Cortex of kidney (tissue), 1 donor: ENCODE results near the gene EDN1.
"Not testable (repeated sequence)": the region's sequence is repeated elsewhere in the genome, so short reads cannot be mapped to it uniquely, and the experiment has no call there.

ENCODE experiments used
- DNase-seq: peaks from one replicate; lab custom pipeline; 2025; lab: John Stamatoyannopoulos, UW

Gene EDN1

DNA sequence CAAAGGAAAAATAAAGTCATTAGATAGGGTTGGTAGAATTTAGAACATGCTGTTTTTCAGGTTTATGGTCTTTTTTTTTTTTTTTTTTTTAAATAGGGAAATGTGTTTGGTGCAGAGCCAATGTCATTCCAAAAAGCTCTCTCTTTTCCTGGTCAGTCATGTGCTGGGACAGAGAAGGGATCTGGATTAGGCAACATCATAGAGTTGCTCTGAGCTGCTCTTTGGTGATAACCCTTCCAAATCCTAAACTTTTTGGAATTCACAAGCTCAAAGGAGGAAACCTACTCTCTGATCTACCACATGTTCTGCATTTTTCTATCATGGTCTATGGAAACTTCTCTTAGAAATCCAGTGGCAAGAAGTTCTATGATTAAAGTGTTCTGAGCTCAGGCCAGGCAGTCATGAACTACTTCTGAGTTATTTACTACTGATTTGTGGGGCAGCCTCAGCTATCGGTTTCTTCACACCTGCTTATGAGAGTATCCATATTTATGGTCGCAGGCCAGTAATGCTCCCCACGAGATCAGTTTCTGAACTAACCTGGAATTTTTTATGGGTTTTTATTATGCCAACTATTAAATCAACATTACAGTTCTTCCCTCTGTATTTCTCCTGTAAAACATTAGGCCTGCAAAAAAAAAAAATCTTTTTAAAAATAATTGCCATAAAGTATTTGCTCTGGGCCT lies 4.8 kb downstream of the EDN1 start:
- no peak for DNase-seq

DNA sequence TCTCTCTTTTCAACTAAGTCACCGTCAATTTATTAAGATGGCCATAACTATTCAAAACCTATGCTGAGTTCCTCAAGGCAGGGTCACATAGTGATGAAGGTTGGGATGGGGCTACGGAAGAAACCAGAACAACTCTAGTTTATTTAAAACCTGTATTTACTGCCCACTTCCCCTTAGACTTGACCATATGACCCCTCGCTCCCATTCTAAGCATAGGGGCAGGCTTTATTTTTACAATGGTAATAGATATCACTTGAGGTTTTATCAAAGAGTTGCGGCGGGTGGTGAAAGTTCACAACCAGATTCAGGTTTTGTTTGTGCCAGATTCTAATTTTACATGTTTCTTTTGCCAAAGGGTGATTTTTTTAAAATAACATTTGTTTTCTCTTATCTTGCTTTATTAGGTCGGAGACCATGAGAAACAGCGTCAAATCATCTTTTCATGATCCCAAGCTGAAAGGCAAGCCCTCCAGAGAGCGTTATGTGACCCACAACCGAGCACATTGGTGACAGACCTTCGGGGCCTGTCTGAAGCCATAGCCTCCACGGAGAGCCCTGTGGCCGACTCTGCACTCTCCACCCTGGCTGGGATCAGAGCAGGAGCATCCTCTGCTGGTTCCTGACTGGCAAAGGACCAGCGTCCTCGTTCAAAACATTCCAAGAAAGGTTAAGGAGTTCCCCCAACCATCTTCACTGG lies 5.5 kb downstream of the EDN1 start:
- DNase-seq = no peak

DNA sequence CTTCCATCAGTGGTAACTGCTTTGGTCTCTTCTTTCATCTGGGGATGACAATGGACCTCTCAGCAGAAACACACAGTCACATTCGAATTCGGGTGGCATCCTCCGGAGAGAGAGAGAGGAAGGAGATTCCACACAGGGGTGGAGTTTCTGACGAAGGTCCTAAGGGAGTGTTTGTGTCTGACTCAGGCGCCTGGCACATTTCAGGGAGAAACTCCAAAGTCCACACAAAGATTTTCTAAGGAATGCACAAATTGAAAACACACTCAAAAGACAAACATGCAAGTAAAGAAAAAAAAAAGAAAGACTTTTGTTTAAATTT lies 6.1 kb downstream of the EDN1 start:
- no peak for DNase-seq

DNA sequence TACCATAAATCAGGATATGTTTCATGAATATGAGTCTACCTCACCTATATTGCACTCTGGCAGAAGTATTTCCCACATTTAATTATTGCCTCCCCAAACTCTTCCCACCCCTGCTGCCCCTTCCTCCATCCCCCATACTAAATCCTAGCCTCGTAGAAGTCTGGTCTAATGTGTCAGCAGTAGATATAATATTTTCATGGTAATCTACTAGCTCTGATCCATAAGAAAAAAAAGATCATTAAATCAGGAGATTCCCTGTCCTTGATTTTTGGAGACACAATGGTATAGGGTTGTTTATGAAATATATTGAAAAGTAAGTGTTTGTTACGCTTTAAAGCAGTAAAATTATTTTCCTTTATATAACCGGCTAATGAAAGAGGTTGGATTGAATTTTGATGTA lies 6.4 kb downstream of the EDN1 start:
- DNase-seq = no peak

DNA sequence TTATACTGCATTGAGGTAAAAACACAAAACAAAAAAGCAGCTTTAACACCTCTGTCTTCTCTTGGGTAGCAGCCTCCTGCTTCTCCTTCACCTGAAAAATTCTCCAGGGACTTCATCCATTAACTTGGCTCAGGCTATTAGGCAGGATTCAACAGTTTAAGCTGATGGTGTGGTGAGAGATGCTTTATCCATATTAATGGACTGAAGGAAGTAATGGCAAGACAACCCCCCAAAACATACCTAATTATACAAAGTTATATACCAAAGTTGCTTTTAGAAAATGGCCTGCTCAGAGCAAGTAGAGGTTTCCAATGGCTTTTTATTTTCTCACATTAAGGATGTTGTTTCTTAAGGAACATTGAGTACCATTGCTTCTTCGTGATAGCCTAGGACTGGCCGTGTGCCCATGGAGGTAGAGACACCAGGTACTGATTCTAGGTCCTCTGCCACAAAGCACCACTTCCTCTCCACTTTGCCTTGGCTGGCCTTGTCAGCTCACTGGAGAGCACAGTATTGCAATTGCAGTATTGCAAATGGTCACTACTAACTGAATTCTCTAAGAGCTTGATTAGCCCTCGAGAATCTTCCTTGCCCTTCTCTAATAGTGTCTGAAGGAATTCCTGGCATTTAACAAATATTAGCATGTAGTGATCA lies 7.3 kb downstream of the EDN1 start:
- DNase-seq = no peak

DNA sequence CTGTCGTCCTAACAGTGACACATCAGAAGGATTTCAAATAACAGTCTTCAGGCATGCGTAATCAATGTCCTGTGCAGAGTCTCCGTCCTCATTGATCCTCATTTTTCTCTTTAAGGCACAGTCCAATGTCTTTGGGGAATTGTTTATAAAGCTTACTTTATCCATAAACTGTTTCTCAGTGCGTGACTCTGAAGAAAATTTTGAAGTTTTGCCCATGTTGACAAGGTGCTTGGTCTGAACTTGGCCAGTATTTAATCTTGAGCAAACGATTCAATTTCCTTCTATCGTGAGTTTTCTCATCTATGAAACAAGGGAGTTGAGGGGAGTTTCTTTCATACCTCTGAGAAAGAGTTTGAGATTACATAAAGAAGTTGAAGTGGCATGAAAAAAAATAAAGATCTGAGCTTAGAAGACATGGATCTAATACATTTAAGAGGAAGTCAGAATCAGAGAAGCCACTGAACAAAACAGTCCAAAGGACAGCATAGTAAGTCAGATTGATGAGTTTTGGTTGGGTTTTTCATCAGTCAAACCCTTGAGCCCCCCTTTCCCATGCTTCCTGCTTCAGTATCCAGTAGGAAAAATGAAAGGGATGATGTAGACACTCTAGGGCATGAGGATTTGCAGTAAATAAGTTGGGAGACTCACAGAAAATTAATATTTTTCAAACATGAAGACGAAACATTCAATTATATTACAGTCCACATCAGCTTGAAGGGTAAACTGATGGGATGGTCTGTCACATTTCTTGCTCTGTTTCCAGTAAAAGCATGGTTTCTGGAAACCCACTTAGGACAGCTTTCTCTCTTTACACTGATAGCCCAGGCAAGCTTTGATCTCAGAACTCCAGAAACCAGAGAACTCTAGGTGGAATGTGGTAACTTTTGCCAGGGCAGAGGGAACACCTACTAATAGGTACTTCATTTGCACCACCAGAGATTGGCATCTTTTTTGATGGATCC lies 8.1 kb downstream of the EDN1 start:
- DNase-seq = no peak

DNA sequence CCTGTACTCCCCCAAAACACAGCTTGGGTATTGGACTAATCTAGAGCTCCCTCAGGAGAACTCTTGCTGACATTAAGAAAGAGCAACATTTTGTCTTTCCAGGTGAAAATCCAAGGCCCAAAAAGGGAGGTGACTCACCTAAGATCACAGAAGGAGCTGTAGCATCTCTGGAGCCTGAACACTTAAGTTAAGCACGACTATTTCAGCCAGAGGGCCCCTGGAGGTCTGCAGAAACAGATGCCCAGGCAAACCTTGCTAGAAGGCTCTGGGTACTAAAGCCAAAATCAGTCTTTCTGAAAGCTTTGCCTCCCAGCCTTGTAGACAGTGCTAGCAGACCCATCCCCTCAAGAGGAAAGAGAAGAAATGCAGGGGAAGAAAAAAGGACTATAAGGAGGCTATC lies 8.8 kb downstream of the EDN1 start:
- DNase-seq = no peak

DNA sequence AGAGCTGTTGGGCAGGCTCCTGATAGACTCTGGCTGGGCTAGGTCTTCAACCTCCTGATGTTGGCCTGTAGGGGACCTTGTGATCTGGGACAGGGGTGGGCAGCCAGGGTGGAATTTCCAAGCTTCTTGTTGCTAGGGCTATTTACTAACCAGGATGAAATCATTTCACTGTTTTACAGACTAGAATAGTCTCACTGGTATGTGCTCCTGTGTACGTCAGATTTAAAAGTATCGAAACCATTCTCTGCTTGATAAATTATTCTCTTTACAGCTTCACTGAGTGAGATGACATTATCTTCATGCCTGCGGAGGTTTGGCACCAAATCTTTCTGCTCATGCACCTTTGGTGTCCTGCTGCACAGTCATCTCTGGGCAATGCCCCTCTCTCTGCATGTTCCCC lies 10.9 kb downstream of the EDN1 start:
- DNase-seq = no peak

DNA sequence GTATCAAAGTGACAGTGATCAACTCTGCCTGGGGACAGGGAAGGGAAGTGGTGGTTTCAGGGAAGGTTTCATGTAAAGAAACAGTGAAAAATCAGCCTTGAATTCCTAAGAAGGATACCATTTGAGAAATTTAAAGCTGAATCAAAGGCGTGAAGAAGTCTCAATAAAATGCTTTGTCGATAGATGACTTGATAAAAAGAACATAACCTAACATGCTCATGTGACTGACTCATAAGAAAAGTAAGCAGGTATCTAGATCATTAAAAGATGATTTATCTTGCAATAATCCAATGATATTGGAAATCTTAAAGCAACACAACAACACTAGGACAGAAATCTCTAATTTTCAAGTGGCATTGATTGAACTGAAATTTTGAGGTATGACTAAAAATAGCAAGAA lies 14.3 kb downstream of the EDN1 start:
- no peak for DNase-seq

DNA sequence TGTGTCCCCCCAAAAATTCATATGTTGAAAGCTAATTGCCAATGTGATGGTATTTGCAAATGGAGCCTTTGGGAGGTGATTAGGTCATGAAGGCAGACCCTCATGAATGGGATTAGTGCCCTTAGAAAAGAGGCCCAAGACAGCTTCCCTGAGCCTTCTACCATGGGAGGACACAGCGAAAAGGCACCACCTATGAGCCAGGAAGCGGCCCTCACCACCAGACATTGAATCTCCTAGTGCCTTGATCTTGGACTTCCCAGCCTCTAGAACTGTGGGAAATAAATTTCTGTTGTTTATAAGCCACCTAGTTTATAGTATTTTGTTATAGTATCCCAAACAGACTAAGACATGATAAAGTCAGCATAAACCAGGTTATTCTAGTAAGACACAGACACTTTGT lies 18.9 kb downstream of the EDN1 start:
- no peak for DNase-seq

DNA sequence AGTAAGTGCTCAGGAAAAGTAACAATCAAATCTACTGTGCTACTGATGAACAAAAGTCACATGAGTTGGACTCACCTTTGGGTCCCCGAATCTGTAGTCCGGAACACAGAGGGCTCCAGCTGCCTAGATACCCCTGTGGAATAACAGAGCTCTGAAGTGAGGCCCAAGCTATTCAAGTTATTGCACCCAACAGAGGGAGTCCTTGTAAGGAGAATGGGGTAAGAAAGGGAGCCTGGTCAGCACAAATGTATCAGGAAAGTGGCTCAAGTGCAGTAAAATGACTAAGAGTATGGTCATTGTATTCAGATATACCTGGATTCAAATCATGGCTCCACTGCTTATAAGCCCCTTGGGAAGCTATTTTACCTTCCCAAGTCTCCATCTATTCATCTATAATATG lies 20.9 kb downstream of the EDN1 start:
- no peak for DNase-seq

DNA sequence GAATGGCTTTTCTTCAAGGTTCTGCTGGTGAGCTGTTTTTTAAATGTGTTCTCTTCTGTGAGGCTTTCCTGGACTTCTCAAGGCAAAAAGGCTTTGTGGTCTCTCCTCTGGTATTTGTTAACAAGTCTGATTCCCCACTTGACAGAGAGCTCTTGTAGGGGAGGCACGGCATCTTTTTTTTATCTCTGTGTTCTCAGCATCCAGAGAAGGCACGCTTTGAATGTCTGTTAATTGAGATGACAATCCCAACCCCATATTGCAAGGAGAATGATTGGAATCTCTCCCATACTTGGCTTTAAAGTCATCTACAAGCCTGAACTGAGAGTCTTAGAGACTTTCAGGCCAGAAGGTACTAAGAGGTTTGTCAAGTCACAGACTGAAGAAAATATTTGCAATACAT lies 22.6 kb downstream of the EDN1 start:
- no peak for DNase-seq

DNA sequence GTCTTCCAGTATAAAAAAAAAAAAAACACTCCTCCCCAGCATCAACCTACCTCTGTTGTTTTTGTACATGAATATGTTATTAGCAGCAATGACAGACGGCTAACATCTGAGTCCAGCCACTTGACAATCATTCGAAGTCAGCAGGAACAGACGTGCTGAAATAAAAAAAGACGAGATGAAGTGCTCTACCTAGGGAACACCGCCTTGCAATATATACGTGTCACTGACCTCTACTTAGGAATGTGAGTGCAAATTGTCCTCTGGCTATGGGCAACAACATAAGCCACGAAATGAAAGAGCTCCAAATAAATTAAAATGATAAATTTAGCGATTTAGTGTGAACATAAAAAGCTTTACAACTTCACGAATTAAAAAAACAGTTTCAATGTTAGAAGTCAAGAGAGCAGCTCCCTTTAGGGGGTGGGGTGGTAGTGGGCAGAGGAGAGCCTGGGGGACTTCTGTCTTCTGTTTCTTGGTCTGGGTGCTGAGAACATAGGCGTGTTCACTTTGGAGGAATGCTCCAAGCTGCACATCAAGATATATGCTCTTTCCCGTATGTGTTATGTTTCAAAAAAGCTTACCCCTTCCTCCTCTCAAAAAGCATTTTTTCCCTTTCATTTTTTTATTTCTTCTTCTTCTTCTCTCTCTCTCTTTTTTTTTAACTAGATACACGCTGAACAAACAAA lies 23.3 kb downstream of the EDN1 start:
- DNase-seq = no peak

DNA sequence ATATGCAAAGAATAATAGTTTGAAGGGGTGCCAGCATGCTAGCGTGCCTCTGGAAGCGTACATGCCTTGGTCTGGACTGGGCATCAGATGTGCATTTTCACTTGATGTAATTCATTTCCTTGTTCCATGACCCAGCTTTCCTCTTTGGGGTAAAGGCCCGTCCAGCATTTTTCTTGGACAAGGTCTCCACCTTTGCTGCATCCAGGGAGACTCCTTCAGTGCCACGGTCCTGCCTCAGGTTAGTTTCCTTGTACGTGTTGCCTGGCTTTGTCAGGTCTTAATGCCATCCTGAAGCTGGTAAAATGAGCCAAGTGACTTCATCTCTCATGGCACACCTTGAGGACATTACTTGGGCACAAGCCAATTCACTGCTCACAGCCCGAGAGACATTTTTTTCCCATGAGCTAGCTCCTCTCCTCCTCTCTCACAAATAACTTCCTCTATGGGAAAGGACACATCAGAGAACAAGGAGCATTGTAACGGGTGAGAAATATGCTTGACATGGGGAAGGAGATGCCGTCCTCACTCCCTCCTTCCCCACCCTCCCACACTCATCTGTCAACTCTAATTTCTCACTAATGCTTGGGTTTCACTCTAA lies 23.9 kb downstream of the EDN1 start:
- DNase-seq = no peak

DNA sequence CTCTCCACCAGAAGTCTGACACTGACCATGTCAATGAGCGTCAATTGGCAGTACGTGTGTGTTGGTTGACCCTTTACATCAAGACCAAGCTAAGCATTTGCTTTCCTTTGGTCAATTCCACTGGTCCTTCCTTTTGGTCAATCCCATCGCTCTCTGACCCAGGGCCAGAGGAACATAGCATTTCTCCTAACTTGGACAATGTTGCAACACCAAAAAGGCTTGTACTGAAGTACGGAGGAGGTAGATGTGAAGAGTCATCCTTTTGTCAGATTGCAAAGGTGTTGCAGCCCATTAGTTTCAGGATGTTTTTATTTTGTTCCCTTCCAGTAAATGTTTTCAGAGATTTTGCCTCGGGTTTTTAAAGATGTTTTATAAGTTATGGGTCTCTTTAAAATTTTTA lies 24.6 kb downstream of the EDN1 start:
- no peak for DNase-seq

DNA sequence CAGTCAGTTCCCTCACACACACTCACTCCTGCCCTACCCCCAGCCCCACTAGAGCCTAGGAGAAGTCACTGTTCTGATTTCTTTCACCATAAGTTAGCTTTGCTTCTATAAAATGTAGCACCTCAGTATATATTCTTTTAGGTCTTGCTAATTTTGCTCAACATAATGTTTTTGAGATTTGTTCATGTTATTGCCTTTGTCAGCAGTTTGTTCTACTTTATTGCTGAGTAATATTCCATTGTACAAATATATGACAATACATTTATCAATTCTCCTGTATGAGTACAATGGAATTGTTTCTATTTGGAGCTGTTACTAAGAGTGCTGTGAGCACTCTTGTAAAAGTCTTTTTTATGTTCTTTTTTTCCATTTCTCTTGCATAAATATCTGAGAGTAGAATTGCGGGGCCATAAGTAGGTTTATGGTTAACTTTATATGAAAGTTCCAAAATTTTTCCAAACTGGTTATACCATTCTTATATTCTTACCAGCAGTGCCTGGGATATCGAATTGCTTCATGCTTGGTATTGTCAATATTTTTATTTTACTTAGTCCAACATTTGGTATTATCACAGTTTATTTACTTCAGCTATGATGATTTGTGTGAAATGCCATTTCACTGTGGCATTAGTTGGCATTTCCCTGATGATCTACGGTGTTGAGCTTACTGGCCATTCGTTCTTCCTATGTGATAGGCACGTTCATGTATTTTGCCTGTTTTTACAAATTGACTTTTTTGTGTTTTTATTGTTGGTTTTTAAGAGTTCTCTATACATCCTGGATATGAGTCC lies 25.3 kb downstream of the EDN1 start:
- no peak for DNase-seq

DNA sequence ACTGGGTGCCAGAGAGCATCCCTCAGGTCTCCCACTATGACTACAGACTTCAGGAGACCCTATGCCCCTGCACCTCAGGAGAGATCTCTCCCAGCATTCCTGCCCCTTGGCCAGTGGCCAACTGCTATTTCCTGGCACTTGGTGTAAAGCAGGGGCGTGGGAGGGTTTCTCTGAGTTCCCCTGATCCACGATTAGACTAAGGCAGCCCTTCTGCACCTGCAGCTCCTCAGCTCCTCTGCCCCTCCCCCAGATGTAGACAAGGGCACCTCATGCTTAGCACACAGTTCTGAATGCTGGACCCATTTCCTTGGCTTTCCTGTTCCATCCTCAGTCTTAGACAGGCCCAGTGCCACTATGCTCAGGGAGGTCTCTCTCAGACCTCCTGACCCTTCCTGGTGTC lies 28.6 kb downstream of the EDN1 start:
- no peak for DNase-seq

DNA sequence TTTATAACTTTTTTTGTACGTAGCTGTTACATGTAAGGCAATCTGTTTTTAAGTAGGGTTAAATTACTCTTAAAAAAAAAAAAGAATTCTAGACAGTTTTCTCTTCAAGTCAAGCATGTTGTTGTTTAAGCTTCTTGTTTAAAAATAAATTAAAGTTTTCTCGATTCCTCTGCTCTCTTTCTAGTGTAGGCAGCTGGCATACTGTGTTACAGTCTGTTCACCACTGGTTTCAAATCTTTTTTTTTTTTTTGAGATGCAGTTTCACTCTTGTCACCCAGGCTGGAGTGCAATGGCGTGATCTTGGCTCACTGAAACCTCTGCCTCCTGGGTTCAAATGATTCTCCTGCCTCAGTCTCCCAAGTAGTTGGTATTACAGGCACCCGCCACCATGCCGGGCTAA lies 29.9 kb downstream of the EDN1 start:
- not testable (repeated sequence) for DNase-seq

DNA sequence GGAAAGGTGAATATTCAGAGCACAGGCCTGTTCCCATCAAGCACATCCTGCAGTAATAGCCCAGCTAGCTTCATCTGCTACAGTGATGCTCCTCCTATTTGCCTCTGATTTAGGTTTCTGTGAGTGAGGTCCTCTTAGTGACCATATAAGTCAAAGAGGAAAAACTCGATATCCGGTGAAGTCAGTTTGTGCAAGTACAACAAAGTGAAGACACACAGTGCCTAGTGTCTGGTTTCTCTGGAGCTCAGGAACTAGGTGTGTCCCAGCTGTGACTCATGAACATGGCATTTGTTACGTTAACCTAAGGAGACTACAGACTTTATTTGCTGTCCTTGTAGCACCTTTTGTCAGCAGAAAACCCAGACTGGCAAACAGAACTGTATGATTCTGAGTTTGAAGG lies 33.9 kb downstream of the EDN1 start:
- no peak for DNase-seq

DNA sequence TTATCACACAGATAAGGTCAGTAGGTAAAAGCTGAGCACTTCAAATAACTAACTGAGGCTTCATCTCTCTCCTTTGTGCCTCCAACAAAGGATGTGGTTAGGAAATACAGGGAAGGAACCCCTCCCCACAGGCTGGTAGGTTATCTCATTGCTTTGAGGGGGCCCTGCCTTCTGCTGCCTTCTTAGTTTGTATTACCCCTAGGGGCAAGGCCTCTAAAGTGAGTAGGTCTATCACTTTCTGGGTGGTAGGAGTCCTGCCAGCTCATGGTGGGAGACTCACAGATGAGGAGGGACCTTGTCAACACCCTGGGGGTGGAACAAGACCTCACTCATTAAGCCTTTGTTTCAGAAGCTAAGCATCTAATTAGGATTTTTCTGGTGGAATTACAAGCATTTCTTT lies 34.6 kb downstream of the EDN1 start:
- no peak for DNase-seq

DNA sequence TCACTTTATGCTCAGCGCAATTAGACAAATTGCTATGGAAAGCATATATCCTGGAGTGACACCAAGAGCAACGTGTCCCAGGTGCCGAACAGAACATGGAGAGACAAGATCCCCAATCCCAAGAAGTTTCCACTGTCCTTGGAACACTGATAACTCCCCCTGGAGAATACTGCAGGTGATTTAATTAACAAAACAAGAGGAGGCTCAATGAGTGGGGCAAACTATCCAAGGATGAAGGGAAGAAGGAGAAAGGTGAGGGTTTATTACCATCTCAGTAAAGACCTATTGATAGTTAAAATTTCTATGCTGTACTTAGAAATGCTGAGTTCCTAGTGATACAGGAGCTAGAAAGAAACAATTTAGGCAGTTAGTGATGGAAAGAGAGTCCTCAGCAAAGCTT lies 35.7 kb downstream of the EDN1 start:
- DNase-seq = no peak
